Adrenal gland (tissue), 12 donors: ENCODE data around the gene ISG20L2. TPM values are rescaled to one million over a fixed set of nuclear protein-coding genes. Genes with fewer than 3 reads are reported as not detected.

ENCODE experiments used
- DNase-seq, 7 donors: peaks; one replicate each; pipeline ENCODE4 v3.0.0-alpha.2; 2019 to 2020
- H3K27ac ChIP-seq, 5 donors: fragments of 200-600 bp; sonication (generic) in 4 of 5; 1 replicate in 3 of 5; 2 replicates in 2 of 5; pipeline versions ENCODE4 v1.5.1 to v1.8.0; 2016 to 2020; ENCODE audit warnings: mild to moderate bottlenecking in 1 of 5
- H3K27me3 ChIP-seq: fragments of 200-600 bp; 2 replicates; pipeline ENCODE4 v1.8.0; 2021
- H3K36me3 ChIP-seq, 2 donors: fragments of 200-600 bp; replicated peaks in 1 of 2; 1 replicate in 1 of 2; 2 replicates in 1 of 2; pipeline versions ENCODE4 v1.5.1 to v1.8.0; 2018 to 2022
- H3K4me1 ChIP-seq, 2 donors: fragments of 200-600 bp; replicated peaks in 1 of 2; 1 replicate in 1 of 2; 2 replicates in 1 of 2; pipeline versions ENCODE4 v1.5.1 to v1.8.0; 2018 to 2021
- H3K4me3 ChIP-seq, 4 donors: fragments of 200-600 bp; sonication (generic) in 3 of 4; one replicate each; pipeline ENCODE4 v1.5.1; 2016 to 2018
- H3K9me3 ChIP-seq, 3 donors: fragments of 200-600 bp; sonication (generic) in 1 of 3; replicated peaks in 1 of 3; 1 replicate in 2 of 3; 2 replicates in 1 of 3; pipeline versions ENCODE4 v1.5.1 to v1.8.0; 2016 to 2021
- CTCF ChIP-seq, 6 experiments: fragments of 450-650 bp in 4 of 6; fragments of 200-600 bp in 2 of 6; sonication (generic) in 1 of 6; IDR thresholded peaks; 1 replicate in 5 of 6; 2 replicates in 1 of 6; pipeline versions ENCODE4 v1.5.1 to v1.8.0; 2016 to 2021; ENCODE audit warnings: antibody characterized with exemption in 6 of 6, mild to moderate bottlenecking in 2 of 6, moderate library complexity in 1 of 6
- POLR2A ChIP-seq, 2 donors: fragments of 450-650 bp; IDR thresholded peaks; one replicate each; pipeline ENCODE4 v1.6.1; 2017; ENCODE audit warnings: antibody characterized with exemption in 2 of 2, mild to moderate bottlenecking in 2 of 2, moderate library complexity in 1 of 2
- WGBS, 4 donors: extraction: QIAGEN DNeasy Blood & Tissue Kit in 2 of 4; methylation state at CpG; one replicate each; pipeline versions ENCODE4 v1.1.5 to v1.1.7; 2013 to 2017; 5-methylcytosine and 5-hydroxymethylcytosine counted together
- intact Hi-C, 2 donors: fragments of 100-400 bp; cut with DNase I; formaldehyde crosslinking; loops; one replicate each; pipeline versions ENCODE4 v1.14.1 to v1.15.0; 2022 to 2023
- polyA plus RNA-seq, 3 donors: library from polyadenylated mRNA; stranded (reverse); fragments of 200-250 nt in 2 of 3; fragments of 350-450 nt in 1 of 3; fragmentation: Illumina TruSeq in 1 of 3; extraction: RNeasy Lipid Tissue Mini Kit (QIAGEN cat#74804) in 1 of 3; gene quantifications; one replicate each; pipeline ENCODE4 v1.2.3, GENCODE V29; 2013 to 2014
- total RNA-seq, 9 donors: library from RNA; depleted of rRNA in 4 of 9; stranded (reverse); fragments of >200 nt in 4 of 9; fragments of 120-200 nt in 1 of 9; fragmentation: NEBNext Ultra II Directional in 1 of 9; extraction: Animal tissue kit (Norgen Biotek cat#: 25700) in 1 of 9; gene quantifications; one replicate each; pipeline versions ENCODE4 v1.1.0 to v1.2.4, GENCODE V29; 2013 to 2023
- donor health status: healthy with polysubstance abuse.
- donor health status: Bipolar disorder and iron deficiency.
- donor health status: DM: yes; HTN: yes; CAD: no.
- donor health status: DM: no; HTN: no; CAD: no.
- donor health status: DM: no; HTN: no; CAD: no.
- donor health status: DM: yes; HTN: yes; CAD: no.

ISG20L2 gene
- total and polyA plus RNA-seq, 12 donors, result 5.5 to 40.0 (median 18.3) TPM

- Histone ChIP-seq H3K4me1 (peaks cover 42 to 54% of the 10 kb centered on the region in 2 donors), H3K36me3 (peaks cover 0 to 21% of the 10 kb centered on the region in 2 donors), H3K27ac (peak overlapping the region in 2 of 5 donors; percentile 98), H3K4me3 (no peak overlapping the region), H3K9me3 (no peaks in the 10 kb centered on the region), H3K27me3 (no peaks in the 10 kb centered on the region)
- DNase-seq, result no peak
- TF ChIP-seq POLR2A (IDR thresholded peaks at IDR 0.05) (no peak), CTCF (IDR thresholded peaks at IDR 0.05) (no peak)
- intact Hi-C loops, result no loop called here
- 80 to 93% (median 83%) methylated on average over 2 to 14 of the region's 14 CpGs for WGBS, 4 donors
Measured at GRCh38 chr1:156744786-156745419, 16.3 kb upstream of the ISG20L2 start.

GRCh38 chr1:156744344-156744743 is 15.8 kb upstream of the ISG20L2 start:
- no peaks in the 10 kb centered on the region for H3K27me3 ChIP-seq
- no peaks in the 10 kb centered on the region for H3K9me3 ChIP-seq
- no peak overlapping the region for H3K4me3 ChIP-seq
- peaks cover 37 to 49% of the 10 kb centered on the region in 2 donors for H3K4me1 ChIP-seq
- peak overlapping the region in 2 of 5 donors; percentile 98 for H3K27ac ChIP-seq
- WGBS, 4 donors, result 66 to 84% (median 80%) methylated on average over 7 to 12 of the region's 12 CpGs
- DNase-seq, result no peak
- peaks cover 0 to 21% of the 10 kb centered on the region in 2 donors for H3K36me3 ChIP-seq
- TF ChIP-seq CTCF (IDR thresholded peaks at IDR 0.05), result no peak
- intact Hi-C loops, result no loop called here

- Histone ChIP-seq H3K4me3 (no peak overlapping the region), H3K9me3 (no peaks in the 10 kb centered on the region), H3K4me1 (peaks cover 30 to 42% of the 10 kb centered on the region in 2 donors), H3K27me3 (no peaks in the 10 kb centered on the region), H3K27ac (peak overlapping the region in 2 of 5 donors; percentile 12 to 98), H3K36me3 (peaks cover 0 to 21% of the 10 kb centered on the region in 2 donors)
- WGBS, 4 donors, result 76 to 80% (median 80%) methylated on average over 12 to 14 of the region's 14 CpGs
- TF ChIP-seq POLR2A (IDR thresholded peaks at IDR 0.05), result no peak
- no peak for TF ChIP-seq CTCF (IDR thresholded peaks at IDR 0.05)
- intact Hi-C loops, result no loop called here
- no peak for DNase-seq
Measured at GRCh38 chr1:156743367-156744302, 15.1 kb upstream of the ISG20L2 start.

- Histone ChIP-seq H3K4me3 (no peak overlapping the region), H3K27me3 (no peaks in the 10 kb centered on the region), H3K9me3 (no peaks in the 10 kb centered on the region), H3K36me3 (peaks cover 0 to 24% of the 10 kb centered on the region in 2 donors), H3K4me1 (peaks cover 21 to 34% of the 10 kb centered on the region in 2 donors), H3K27ac (no peak overlapping the region)
- intact Hi-C loops, result no loop called here
- TF ChIP-seq POLR2A (IDR thresholded peaks at IDR 0.05) (no peak), CTCF (IDR thresholded peaks at IDR 0.05) (no peak)
- 88 to 96% (median 95%) methylated on average over 4 of the region's 4 CpGs for WGBS, 4 donors
- no peak for DNase-seq
Measured at GRCh38 chr1:156742801-156743200, 14.2 kb upstream of the ISG20L2 start.
